Fibroblast of lung (primary cell): ENCODE results near the gene OBSCN. TPM values are rescaled to one million over a fixed set of nuclear protein-coding genes. Genes with fewer than 3 reads are reported as not detected.

Source experiments
- DNase-seq, 2 donors: peaks; one replicate each; pipeline versions ENCODE4 v3.0.0 to v3.0.0-alpha.2; 2010; ENCODE audit warnings: low read depth in 2 of 2
- H2AFZ ChIP-seq: 2 replicates; pipeline ENCODE4 v1.5.1; 2012; ENCODE audit warnings: low read length, control low read depth, inconsistent platforms
- H3K27ac ChIP-seq: 2 replicates; pipeline ENCODE4 v1.5.1; 2011; ENCODE audit warnings: low read length, control low read depth; ENCODE audit not compliant: insufficient read depth
- H3K27me3 ChIP-seq: 2 replicates; pipeline ENCODE4 v1.5.1; 2011; ENCODE audit warnings: mild to moderate bottlenecking, low read length; ENCODE audit not compliant: control insufficient read depth, insufficient read depth
- H3K36me3 ChIP-seq: 2 replicates; pipeline ENCODE4 v1.5.1; 2011; ENCODE audit warnings: low read length; ENCODE audit not compliant: control insufficient read depth, insufficient read depth
- H3K4me1 ChIP-seq: 2 replicates; pipeline ENCODE4 v1.5.1; 2011; ENCODE audit warnings: low read length; ENCODE audit not compliant: control insufficient read depth, insufficient read depth; ENCODE audit errors: extremely low read depth
- H3K4me2 ChIP-seq: 2 replicates; pipeline ENCODE4 v1.5.1; 2011; ENCODE audit warnings: low read length, control low read depth; ENCODE audit not compliant: insufficient read depth; ENCODE audit errors: extremely low read depth
- H3K4me3 ChIP-seq, 4 experiments: fragments of 200-600 bp in 1 of 4; sonication (generic) in 1 of 4; replicated peaks in 1 of 4; 2 replicates each; pipeline ENCODE4 v1.5.1; 2011 to 2016; ENCODE audit warnings: low read length in 4 of 4, low read depth in 3 of 4, mild to moderate bottlenecking in 3 of 4, control low read depth in 2 of 4, inconsistent platforms in 1 of 4, mixed read lengths in 1 of 4; ENCODE audit not compliant: insufficient read depth in 1 of 4; ENCODE audit errors: control extremely low read depth in 1 of 4
- H3K79me2 ChIP-seq: 2 replicates; pipeline ENCODE4 v1.5.1; 2012; ENCODE audit warnings: mild to moderate bottlenecking, low read length, inconsistent platforms; ENCODE audit not compliant: control insufficient read depth, insufficient read depth
- H3K9ac ChIP-seq: 2 replicates; pipeline ENCODE4 v1.5.1; 2011; ENCODE audit warnings: mild to moderate bottlenecking, low read length, control low read depth; ENCODE audit not compliant: insufficient read depth
- H3K9me3 ChIP-seq: 2 replicates; pipeline ENCODE4 v1.5.1; 2012; ENCODE audit warnings: low read depth, low read length; ENCODE audit not compliant: control insufficient read depth, insufficient read depth
- H4K20me1 ChIP-seq: 2 replicates; pipeline ENCODE4 v1.5.1; 2011; ENCODE audit warnings: low read length; ENCODE audit not compliant: control insufficient read depth, insufficient read depth; ENCODE audit errors: extremely low read depth
- CTCF ChIP-seq, 2 donors: IDR thresholded peaks in 1 of 2; conservative IDR thresholded peaks in 1 of 2; 1 replicate in 1 of 2; 2 replicates in 1 of 2; pipeline ENCODE4 v1.5.1; 2011 to 2012; ENCODE audit warnings: low read length in 2 of 2, control low read depth in 1 of 2, inconsistent platforms in 1 of 2, low read depth in 1 of 2, mild to moderate bottlenecking in 1 of 2
- EZH2 ChIP-seq: IDR thresholded peaks from 2 replicates; pipeline ENCODE4 v1.5.1; 2012; ENCODE audit warnings: low read length, control low read depth, mild to moderate bottlenecking; ENCODE audit errors: missing control alignments
- polyA plus RNA-seq, 2 donors: library from polyadenylated mRNA; depleted of rRNA in 1 of 2; stranded (reverse) in 1 of 2; unstranded in 1 of 2; fragments of >200 nt; gene quantifications; 2 replicates each; pipeline ENCODE4 v1.2.1, GENCODE V29; 2011 to 2012; ENCODE audit warnings: missing spikeins in 1 of 2
- total RNA-seq: library from RNA; depleted of rRNA; stranded (reverse); fragments of >200 nt; gene quantifications from 2 replicates; pipeline ENCODE4 v1.2.1, GENCODE V29; 2014

Gene OBSCN
- total and polyA plus RNA-seq, 2 donors (not counting 1 experiment from before 2014, with no cell fraction given), result 0.87 to 16.8 TPM

DNA sequence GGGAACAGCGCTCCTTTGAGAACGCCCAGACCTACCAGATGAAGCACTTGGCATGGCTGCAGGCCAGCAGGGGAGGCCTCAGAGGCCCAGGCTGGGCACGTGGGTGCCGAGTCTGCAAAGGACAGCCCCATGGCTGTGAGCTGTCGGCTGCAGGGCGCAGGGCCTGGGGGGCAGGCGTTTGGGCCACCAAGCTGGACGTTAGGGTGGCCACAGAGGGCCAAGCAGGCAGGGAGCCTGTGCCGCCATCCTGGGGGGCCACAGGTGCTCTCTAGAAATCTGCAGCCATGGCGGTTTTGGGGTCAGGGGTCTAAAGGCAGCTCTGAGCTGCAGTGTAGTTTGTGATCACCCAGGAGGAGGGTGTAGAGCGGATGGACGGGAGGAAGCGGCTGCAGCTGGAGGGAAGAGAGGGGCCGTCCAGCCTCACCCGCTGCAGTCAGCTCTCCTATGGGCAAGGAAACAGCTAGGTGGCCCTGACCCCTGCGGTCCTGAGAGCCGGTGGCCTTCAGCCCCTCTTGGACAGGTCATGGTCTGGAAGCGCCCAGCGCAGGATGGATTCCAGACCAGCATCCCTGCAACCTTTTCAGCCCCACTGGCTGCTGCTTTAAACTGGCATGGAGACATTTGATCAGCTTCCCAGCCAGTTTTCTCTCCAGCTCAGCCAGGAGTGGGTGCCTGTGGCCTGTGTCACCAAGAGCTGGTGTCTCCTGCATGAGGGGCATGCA lies 31.2 kb upstream of the OBSCN start:
- Histone ChIP-seq H3K27ac (no peak overlapping the region), H3K36me3 (no peaks in the 10 kb centered on the region), H3K4me1 (no peaks in the 10 kb centered on the region), H3K79me2 (no peaks in the 10 kb centered on the region), H4K20me1 (no peaks in the 10 kb centered on the region), H3K27me3 (no peaks in the 10 kb centered on the region), H2AFZ (no peak overlapping the region), H3K9me3 (no peaks in the 10 kb centered on the region), H3K9ac (no peak overlapping the region), H3K4me2 (no peak overlapping the region), H3K4me3 (no peak overlapping the region)
- no peak for DNase-seq
- no peak for TF ChIP-seq CTCF (conservative IDR thresholded peaks at IDR 0.05 in 1 of 2, IDR thresholded peaks at IDR 0.05 in 1 of 2; ENCODE audit: low read depth in 1 of 2, low read length in 2 of 2)
- no peak for TF ChIP-seq EZH2

GRCh38 chr1:228177183-228177475 lies 30.7 kb upstream of the OBSCN start:
- Histone ChIP-seq H4K20me1 (no peaks in the 10 kb centered on the region), H3K4me1 (no peaks in the 10 kb centered on the region), H3K9ac (no peak overlapping the region), H3K79me2 (no peaks in the 10 kb centered on the region), H2AFZ (no peak overlapping the region), H3K4me2 (no peak overlapping the region), H3K4me3 (no peak overlapping the region), H3K9me3 (no peaks in the 10 kb centered on the region), H3K36me3 (no peaks in the 10 kb centered on the region), H3K27me3 (no peaks in the 10 kb centered on the region), H3K27ac (no peak overlapping the region)
- DNase-seq, result no peak
- TF ChIP-seq CTCF (conservative IDR thresholded peaks at IDR 0.05 in 1 of 2, IDR thresholded peaks at IDR 0.05 in 1 of 2; ENCODE audit: low read depth in 1 of 2, low read length in 2 of 2) (no peak), EZH2 (no peak)

- Histone ChIP-seq H3K79me2 (no peaks in the 10 kb centered on the region), H3K27ac (no peak overlapping the region), H2AFZ (no peak overlapping the region), H3K9ac (no peak overlapping the region), H3K27me3 (no peaks in the 10 kb centered on the region), H3K9me3 (no peaks in the 10 kb centered on the region), H4K20me1 (no peaks in the 10 kb centered on the region), H3K4me3 (no peak overlapping the region), H3K4me1 (no peaks in the 10 kb centered on the region), H3K36me3 (no peaks in the 10 kb centered on the region), H3K4me2 (no peak overlapping the region)
- no peak for TF ChIP-seq CTCF (conservative IDR thresholded peaks at IDR 0.05 in 1 of 2, IDR thresholded peaks at IDR 0.05 in 1 of 2; ENCODE audit: low read depth in 1 of 2, low read length in 2 of 2)
- TF ChIP-seq EZH2, result no peak
- no peak for DNase-seq
These were observed 29.8 kb upstream of the OBSCN start for GRCh38 chr1:228177721-228178710.
